ENCODE data around the gene PPM1J.
"Not testable (repeated sequence)": the region's sequence is repeated elsewhere in the genome, so short reads cannot be mapped to it uniquely, and the experiment has no call there.

PPM1J gene

GRCh38 chr1:112721294-112721693 is 6.2 kb upstream of the PPM1J start:
- not testable (repeated sequence) for DNase-seq

- no peak for DNase-seq
Measured at GRCh38 chr1:112720800-112721199, 5.7 kb upstream of the PPM1J start.

GRCh38 chr1:112719706-112720105 is 4.6 kb upstream of the PPM1J start:
- no peak for DNase-seq

DNA sequence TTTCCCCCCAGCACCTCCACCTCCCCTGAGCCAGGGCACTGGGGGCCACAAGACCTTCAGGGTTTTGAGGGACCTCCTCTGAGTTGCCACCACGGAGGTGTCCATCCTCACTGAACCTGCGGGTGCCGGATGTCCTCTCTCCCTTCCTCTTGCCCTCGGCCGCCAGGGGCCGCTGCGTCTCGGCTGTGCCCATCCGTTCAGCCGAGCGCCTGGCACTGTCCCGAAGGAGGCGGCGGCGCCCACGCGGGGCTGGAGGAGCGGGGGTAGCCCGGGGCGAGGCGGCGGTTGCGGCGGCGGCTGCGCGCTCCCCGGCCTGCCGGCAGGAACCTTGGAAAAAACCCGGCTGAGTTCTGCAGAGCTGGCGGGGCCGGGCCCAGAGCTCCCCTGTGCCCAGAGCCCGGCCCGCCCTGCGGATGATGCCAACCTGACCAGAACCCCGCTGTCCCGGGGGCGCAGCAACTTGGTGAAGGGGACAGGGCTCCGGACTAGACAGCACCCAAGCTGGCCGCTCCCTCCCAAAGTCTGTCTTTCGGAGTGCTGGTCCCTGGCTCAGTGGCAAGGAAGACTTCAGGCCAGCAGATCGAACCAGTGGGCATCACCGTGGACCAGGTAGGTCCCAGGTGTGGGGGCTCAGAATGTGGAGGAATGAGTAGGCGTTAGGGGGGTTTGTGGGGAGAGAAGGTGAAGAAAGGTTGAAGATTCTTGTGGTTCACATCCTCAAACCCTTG is 3.7 kb upstream of the PPM1J start:
- no peak for DNase-seq

- DNase-seq: no peak
Measured at GRCh38 chr1:112717263-112717873, 2.2 kb upstream of the PPM1J start.

DNA sequence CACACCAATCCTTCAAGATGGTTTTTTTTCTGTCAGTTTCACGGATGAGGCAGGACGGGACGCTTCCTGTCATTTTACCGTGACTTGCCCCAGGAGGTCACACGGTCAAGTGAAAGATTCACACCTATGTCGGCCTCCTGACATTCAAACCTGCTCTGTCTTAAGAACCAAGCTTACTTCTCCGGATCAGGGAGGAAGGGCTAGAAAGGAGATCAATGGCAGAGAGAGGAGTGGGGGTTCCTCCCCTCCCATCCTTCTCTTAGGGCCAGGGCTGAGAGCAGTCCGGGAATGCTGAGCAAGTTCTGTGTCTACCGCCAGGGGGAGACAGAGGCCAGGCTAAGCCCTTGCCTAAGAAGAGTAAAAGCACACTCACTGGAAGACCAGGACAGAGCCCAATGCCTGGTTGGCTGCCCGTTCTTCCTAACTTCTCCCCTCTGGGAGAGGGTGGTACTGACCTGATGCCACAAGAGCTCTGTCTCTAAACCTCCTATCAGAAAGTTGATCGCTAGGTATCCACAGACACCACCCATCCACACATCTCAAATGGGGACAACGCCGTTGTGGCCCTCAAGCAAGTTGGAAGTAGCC is 1.1 kb upstream of the PPM1J start:
- DNase-seq: peak; percentile 38

- no peak for DNase-seq
Measured at GRCh38 chr1:112714313-112715263, 544 bp downstream of the PPM1J start.

DNA sequence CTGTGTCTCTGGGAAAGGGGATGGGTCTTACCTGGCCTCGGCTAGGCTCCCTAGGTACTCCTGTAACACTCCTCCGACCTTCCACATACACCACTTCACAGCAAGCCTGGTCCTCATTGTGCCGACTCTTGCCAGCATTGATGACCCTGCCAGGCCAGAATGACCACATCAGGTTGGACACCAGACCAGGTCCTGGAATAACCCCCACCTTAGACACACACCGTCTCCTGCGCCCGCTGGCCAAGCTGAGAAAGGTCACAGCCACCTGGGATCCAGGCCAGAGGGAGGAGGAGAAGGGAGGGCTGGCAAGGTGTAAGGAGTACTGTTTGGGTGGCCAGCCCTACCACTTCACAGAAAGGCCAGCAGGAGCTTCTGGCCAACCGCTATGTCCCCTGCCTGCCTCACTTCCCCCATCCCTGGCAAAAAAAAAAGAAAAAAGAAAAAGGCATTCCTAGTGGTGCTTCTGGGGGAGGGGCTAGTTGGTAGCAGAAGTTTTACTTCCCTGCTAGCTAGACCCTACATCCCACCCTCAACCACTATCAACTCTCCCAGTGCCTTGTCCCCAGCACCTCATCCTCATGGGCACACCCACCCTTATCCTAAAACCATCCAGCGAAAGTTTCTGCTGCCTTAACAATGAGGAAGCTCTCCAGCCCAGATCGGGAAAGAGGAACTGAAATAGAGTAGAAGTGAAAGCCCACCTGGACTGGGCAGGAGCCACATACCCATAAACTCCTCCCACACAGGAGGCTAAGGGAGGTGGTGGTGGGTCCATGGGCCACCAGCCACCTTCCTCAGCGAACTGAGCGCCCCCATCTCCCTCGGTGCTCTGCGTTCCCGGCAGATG is 1.4 kb downstream of the PPM1J start:
- no peak for DNase-seq

- no peak for DNase-seq
Measured at GRCh38 chr1:112712701-112713128, 2.4 kb downstream of the PPM1J start.

DNA sequence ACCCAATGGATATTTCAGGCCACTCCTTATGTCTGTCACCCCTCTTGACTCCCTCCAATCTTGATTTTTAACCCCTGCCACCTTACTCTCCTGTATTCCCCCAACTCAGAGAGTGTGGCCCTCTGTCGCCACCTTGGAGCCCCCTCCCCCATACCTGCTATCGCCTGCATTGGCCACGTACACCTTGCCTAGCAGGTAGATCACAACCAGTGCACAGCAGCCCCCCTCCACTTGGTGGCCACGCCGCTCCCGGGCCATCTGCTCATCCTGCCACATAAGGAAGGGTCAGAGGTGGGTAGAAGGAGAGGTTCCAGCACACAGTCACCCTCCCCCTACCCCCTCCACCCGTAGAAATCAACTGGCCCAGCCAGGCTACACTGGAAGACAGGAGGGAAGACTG is 2.9 kb downstream of the PPM1J start:
- DNase-seq: no peak

DNA sequence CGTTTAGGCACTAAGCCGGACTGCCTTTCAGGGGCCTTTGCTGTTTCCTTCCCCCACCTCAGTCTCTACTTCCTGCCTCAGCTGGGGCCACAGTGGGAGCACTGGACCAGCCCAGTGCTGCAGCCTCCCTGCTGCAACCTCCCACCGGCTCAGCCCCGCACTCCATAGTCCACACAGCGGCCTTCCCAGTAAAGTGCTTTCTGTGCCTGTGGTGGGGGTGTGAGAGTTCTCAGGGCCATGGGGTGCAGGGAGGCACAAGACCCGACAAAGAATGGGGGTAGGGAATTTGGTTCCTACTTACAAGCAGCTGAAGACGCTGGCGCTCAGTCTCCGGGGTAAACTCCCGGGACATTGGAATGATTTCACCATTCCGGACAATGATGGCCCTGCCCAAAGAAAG is 3.5 kb downstream of the PPM1J start:
- no peak for DNase-seq

DNA sequence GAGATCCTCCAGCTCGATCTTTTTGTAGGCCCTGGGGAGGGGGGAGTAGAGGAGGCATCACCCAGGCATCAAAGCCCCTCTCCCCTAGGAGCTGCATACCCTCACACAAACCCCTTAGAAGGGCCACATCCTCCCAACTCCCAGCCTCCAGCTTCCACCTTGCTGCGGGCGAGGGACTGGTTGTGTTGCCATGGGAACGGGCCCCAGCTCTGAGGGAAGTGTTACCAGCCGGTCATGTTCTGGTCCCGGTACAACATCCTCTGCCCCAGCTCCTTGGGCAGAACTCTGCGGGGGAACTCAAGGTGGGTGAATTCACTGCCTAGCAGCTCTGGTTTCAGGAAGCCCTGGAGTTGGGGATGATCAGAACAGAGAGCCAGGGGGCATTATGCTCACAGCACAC is 4.1 kb downstream of the PPM1J start:
- no peak for DNase-seq

DNA sequence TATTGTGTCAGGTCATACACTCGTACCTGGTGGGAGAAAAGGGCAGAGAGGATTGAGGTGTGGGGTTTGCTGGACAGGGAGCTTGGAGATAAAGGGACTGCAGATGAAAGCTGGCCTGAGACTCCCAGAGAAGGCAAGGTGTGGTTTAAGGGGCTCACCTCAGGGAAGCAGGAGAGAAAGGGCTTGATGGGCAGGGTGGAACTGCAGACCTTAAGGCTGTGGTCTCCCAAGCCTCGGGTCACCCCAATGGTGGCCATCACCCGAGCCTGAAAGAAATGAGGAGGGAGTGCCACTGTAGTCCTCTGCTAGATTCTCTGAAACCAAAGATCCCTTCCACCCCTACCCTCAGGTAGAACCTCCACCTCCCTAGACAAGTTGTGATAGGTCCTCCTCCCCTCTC is 4.5 kb downstream of the PPM1J start:
- no peak for DNase-seq

GRCh38 chr1:112710159-112710558 is 5.0 kb downstream of the PPM1J start:
- no peak for DNase-seq

DNA sequence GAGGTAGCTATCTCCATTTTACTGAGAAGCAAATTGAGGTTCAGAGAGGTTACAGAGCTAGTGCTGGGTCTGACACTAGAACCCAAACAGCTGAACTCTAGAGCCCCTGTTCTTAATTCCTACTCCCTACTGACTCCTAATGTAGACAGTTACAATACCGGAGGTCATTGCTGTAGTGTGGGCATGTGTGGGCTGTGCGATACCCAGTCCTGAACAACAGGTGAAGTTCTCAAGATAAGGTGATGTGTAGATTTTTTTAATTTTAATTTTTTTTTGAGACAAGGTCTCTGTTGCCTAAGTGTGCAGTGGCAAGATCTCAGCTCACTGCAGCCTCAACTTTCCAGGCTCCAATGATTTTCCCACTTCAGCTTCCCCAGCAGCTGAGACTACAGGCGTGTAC is 6.6 kb downstream of the PPM1J start:
- no peak for DNase-seq

- DNase-seq: no peak
Measured at GRCh38 chr1:112708002-112708448, 7.1 kb downstream of the PPM1J start.

DNA sequence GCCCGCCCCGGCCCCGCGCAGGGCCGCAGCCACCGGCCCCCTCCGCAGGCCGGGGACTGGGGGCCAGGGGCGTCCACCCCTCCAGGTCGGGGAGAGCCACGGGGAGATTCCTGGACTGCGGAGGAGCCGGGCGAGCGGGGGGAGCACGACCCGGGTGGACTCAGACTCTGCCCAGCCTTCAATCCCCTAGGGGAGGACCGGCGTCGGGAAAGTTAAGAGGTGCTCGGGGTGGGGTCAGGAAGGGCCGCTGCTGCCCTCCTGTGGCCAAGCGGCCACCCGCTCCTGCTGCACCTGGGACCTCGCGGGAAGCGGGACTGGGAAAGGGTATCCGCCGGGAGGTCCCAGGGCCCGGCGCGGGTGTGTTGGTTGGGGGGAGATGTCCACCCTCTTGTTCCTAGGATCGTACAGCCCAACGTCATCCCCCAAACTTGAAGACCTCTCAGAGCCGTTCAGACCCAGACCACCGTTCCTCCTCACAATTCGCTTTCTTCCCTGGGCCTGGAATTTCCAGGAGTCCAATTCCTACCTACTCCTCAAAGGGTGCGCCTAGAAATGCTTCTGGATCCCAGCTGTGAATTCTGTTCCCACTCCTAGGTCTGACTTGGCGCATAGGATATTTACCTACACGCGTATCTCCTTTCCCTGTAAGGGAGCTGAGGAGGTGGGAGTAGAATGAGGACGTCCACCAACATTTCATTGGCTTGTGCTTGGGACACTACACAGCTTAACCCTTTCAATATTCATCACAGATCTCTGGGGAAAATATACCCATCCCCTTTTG is 7.7 kb downstream of the PPM1J start:
- DNase-seq: no peak

- DNase-seq: no peak
Measured at GRCh38 chr1:112706505-112707220, 8.5 kb downstream of the PPM1J start, which contains the start of gene RHOC. RHOC (minus strand) TSS chr1:112707127; CDS start chr1:112703799, 3,328 bp downstream.

GRCh38 chr1:112704934-112705627 is 10.1 kb downstream of the PPM1J start:
- no peak for DNase-seq

- no peak for DNase-seq
Measured at GRCh38 chr1:112704391-112704933, 10.7 kb downstream of the PPM1J start.
